Naive thymus-derived CD8-positive, alpha-beta T cell (primary cell): ENCODE measurements around the gene NR1H2. TPM values are rescaled to one million over a fixed set of nuclear protein-coding genes. Genes with fewer than 3 reads are reported as not detected.

Experiments
- ATAC-seq, 2 donors: fragments of 150-1000 bp; cut with Tn5 transposase in 1 of 2; sonication (Bioruptor Pico), chemical (Tn5 transposase) in 1 of 2; 1 replicate in 1 of 2; 2 replicates in 1 of 2; pipeline ENCODE4 v1.10.0; 2021; ENCODE audit warnings: mild to moderate bottlenecking in 2 of 2, moderate library complexity in 2 of 2
- POLR2A ChIA-PET: fragments of 350-600 bp; sonication (Branson Sonifier 250); formaldehyde crosslinking; loops from one replicate; lab custom pipeline; 2021; ENCODE audit warnings: antibody characterized with exemption; lab: Charles Lee
- DNase-seq, 10 donors: peaks; one replicate each; pipeline versions ENCODE4 v3.0.0 to v3.0.0-alpha.2; 2020 to 2022
- H3K27ac Mint-ChIP-seq, 10 donors: one replicate each; pipeline ENCODE4 v1.8.0; 2020 to 2022; ENCODE audit warnings: mild to moderate bottlenecking in 10 of 10, mixed read lengths in 10 of 10, moderate library complexity in 4 of 10, inconsistent platforms in 1 of 10
- H3K27me3 Mint-ChIP-seq, 5 donors: one replicate each; pipeline ENCODE4 v1.8.0; 2021 to 2022; ENCODE audit warnings: mixed read lengths in 5 of 5
- H3K36me3 Mint-ChIP-seq, 3 donors: one replicate each; pipeline ENCODE4 v1.8.0; 2020 to 2022; ENCODE audit warnings: mixed read lengths in 3 of 3, mild to moderate bottlenecking in 2 of 3, inconsistent platforms in 1 of 3
- H3K4me1 Mint-ChIP-seq, 4 donors: one replicate each; pipeline ENCODE4 v1.8.0; 2021 to 2022; ENCODE audit warnings: mixed read lengths in 4 of 4
- H3K4me3 Mint-ChIP-seq, 10 donors: one replicate each; pipeline ENCODE4 v1.8.0; 2020 to 2022; ENCODE audit warnings: mild to moderate bottlenecking in 10 of 10, mixed read lengths in 10 of 10, moderate library complexity in 6 of 10, inconsistent platforms in 1 of 10
- H3K9me3 Mint-ChIP-seq, 9 donors: one replicate each; pipeline ENCODE4 v1.8.0; 2020 to 2022; ENCODE audit warnings: mixed read lengths in 9 of 9, mild to moderate bottlenecking in 3 of 9, inconsistent platforms in 1 of 9, moderate library complexity in 1 of 9
- polyA plus RNA-seq, 3 donors: library from polyadenylated mRNA; unstranded; fragments of 300-500 nt; fragmentation: Illumina TruSeq; gene quantifications; one replicate each; pipeline ENCODE4 v1.2.3, GENCODE V29; 2021
- total RNA-seq, 8 experiments: library from RNA in 2 of 8; stranded (reverse) in 2 of 8; gene quantifications; one replicate each; pipeline ENCODE4 v1.2.3 and lab custom pipeline; 2021 to 2026

The NR1H2 gene
- total and polyA plus RNA-seq, 5 experiments from 2014 or later: 69.6 to 107 (median 100) TPM

DNA sequence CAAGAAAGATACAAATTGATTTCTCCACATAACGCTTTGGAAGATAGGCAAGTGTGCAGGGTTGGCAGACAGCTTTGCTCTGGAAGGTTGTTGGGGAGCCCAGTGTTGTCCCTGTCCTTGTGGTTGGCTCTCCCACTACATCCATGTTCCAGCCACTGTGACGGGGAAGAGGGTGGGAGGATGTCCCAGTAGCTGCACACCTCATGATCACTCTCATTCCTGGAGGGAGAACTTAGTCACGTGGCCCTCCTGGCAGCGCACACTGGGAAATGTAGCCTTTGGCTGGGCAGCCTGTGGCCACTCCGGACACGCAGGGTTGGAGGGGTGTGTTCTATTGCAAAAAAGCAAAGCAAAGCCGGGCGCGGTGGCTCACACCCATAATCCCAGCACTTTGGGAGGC, 17.8 kb downstream of the NR1H2 start:
- Mint-ChIP-seq H3K9me3 (no peaks in the 10 kb centered on the region), H3K36me3 (peaks cover 0 to 23% (median 18%) of the 10 kb centered on the region in 3 donors), H3K4me3 (no peak overlapping the region), H3K27me3 (no peaks in the 10 kb centered on the region), H3K4me1 (peaks cover 0 to 8% (median 6%) of the 10 kb centered on the region in 4 donors), H3K27ac (peak overlapping the region in 1 of 10 donors; percentile 20)
- POLR2A ChIA-PET: no interaction called here
- DNase-seq (no peak), ATAC-seq (no peak)

DNA sequence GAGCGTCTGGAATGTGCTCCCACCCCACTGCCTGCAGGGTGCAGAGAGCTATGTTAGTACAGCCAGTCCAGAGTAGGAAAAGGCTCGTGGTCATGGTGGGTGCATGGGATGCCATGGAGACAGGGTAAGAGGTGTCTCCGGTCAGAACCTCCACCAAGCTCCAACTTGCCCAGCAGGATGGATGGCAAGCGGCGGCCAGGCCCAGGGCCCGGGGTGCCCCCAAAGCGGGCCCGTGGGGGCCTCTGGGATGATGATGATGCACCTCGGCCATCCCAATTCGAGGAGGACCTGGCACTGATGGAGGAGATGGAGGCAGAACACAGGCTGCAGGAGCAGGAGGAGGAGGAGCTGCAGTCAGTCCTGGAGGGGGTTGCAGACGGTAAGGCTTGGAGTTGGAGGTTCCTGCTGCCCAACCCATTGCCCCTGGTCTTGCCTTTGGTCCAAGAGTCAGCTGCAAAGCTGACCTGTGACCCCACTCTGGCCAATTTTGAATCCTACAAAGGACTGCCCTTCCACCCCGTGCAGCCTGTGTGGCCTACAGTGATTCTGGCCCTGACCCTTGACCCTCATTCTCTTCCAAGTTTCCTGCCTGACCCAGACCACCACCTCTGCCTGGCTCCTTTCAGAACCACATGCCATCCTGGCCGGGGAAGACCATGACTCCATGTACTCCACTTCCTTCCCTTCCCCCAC, 22.6 kb downstream of the NR1H2 start:
- peaks cover 0 to 9% (median 5%) of the 10 kb centered on the region in 4 donors for H3K4me1 Mint-ChIP-seq
- no peaks in the 10 kb centered on the region for H3K27me3 Mint-ChIP-seq
- ATAC-seq: no peak
- H3K36me3 Mint-ChIP-seq: peaks cover 0 to 27% (median 4%) of the 10 kb centered on the region in 3 donors
- no peak for DNase-seq
- no peaks in the 10 kb centered on the region for H3K9me3 Mint-ChIP-seq
- H3K4me3 Mint-ChIP-seq: peak overlapping the region in 1 of 10 donors; percentile 3
- POLR2A ChIA-PET: interaction anchor here (0.8 kb wide), 1 partner anchor 13 kb away, joined by 7 read pairs; no protein-coding TSS in a partner anchor
- H3K27ac Mint-ChIP-seq: peak overlapping the region in 4 of 10 donors; percentile 6 to 60 (median 31)

GRCh38 chr19:50399368-50399745, 23.1 kb downstream of the NR1H2 start:
- Mint-ChIP-seq H3K4me3 (no peak overlapping the region), H3K36me3 (peaks cover 0 to 29% (median 4%) of the 10 kb centered on the region in 3 donors), H3K9me3 (no peaks in the 10 kb centered on the region), H3K27me3 (no peaks in the 10 kb centered on the region), H3K27ac (peak overlapping the region in 3 of 10 donors; percentile 6 to 60 (median 35)), H3K4me1 (peaks cover 0 to 9% (median 5%) of the 10 kb centered on the region in 4 donors)
- DNase-seq: no peak
- ATAC-seq: no peak
- POLR2A ChIA-PET: no interaction called here

- ATAC-seq: no peak
- Mint-ChIP-seq H3K9me3 (no peaks in the 10 kb centered on the region), H3K36me3 (peaks cover 0 to 37% (median 5%) of the 10 kb centered on the region in 3 donors)
Observed at GRCh38 chr19:50401605-50402450, 25.6 kb downstream of the NR1H2 start.

DNA sequence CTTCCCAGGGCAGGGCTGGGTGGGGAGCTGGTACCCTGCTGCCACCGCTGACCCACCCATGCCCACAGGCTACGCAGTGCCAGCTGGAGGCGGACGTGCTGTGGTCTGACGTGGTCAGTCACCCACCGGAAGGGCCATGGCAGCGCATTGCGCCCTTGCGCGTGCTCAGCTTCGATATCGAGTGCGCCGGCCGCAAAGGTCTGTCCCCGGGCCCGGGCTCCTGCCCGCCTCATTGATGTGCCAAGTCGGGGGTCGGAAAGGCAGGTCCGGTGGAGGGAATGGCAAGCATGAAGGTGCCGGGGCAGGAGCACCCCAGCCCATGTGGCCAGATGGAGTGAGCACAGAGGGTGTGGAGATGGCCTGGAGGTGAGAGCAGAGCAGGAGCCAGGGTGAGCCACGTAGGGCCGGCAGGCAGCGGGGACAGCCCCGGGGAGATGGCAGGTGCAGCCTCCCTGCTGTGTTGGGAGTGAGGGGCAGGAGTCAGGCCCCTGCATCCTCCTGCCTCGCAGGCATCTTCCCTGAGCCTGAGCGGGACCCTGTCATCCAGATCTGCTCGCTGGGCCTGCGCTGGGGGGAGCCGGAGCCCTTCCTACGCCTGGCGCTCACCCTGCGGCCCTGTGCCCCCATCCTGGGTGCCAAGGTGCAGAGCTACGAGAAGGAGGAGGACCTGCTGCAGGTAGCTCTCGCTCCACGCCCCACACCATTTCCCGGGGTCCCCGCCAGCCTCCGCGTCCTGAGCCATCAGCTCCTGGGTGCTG, 26.5 kb downstream of the NR1H2 start:
- Mint-ChIP-seq H3K4me3 (no peak overlapping the region), H3K27ac (no peak overlapping the region), H3K27me3 (no peaks in the 10 kb centered on the region), H3K4me1 (peaks cover 0 to 8% (median 3%) of the 10 kb centered on the region in 4 donors), H3K36me3 (peaks cover 0 to 38% (median 9%) of the 10 kb centered on the region in 3 donors), H3K9me3 (no peaks in the 10 kb centered on the region)
- DNase-seq: no peak
- no peak for ATAC-seq
- POLR2A ChIA-PET: no interaction called here

More at GRCh38 chr19:50401605-50402450, 25.6 kb downstream of the NR1H2 start:
- Mint-ChIP-seq H3K4me1 (peaks cover 0 to 9% (median 5%) of the 10 kb centered on the region in 4 donors), H3K27me3 (no peaks in the 10 kb centered on the region), H3K4me3 (no peak overlapping the region), H3K27ac (no peak overlapping the region)
- POLR2A ChIA-PET: no interaction called here
- no peak for DNase-seq

DNA sequence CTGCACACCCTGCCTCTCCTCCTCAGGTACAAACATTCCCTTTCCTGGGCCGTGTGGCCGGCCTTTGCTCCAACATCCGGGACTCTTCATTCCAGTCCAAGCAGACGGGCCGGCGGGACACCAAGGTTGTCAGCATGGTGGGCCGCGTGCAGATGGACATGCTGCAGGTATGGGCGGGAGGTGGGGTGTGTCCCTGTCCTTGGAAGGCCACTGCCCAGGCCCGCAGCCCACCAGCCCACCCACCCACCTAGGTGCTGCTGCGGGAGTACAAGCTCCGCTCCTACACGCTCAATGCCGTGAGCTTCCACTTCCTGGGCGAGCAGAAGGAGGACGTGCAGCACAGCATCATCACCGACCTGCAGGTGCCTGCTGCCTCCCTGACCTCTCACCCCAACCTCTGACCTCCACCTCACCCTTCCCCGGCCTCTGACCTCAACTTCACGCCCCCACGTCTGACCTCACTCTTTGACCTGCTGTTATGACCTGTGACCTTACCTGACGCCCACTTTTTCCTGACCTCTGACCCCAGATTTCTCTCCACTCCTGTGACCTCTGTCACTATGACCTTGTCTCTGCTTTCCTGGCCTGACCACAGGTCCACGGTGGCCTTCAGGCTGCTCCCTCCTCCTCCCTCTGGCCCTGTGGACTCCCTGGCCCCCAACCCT, 30.0 kb downstream of the NR1H2 start:
- POLR2A ChIA-PET: no interaction called here
- ATAC-seq (no peak), DNase-seq (no peak)
- no peak overlapping the region for H3K4me3 Mint-ChIP-seq
- no peak overlapping the region for H3K27ac Mint-ChIP-seq
- peaks cover 0 to 2% (median 0%) of the 10 kb centered on the region in 4 donors for H3K4me1 Mint-ChIP-seq
- H3K9me3 Mint-ChIP-seq: no peaks in the 10 kb centered on the region
- peaks cover 0 to 31% (median 7%) of the 10 kb centered on the region in 3 donors for H3K36me3 Mint-ChIP-seq
- no peaks in the 10 kb centered on the region for H3K27me3 Mint-ChIP-seq

GRCh38 chr19:50406829-50407228, 30.6 kb downstream of the NR1H2 start:
- Mint-ChIP-seq H3K4me1 (peaks cover 0 to 2% (median 0%) of the 10 kb centered on the region in 4 donors), H3K36me3 (peaks cover 0 to 31% (median 7%) of the 10 kb centered on the region in 3 donors), H3K27me3 (no peaks in the 10 kb centered on the region), H3K4me3 (no peak overlapping the region), H3K27ac (no peak overlapping the region), H3K9me3 (no peaks in the 10 kb centered on the region)
- POLR2A ChIA-PET: no interaction called here
- DNase-seq (no peak), ATAC-seq (no peak)

DNA sequence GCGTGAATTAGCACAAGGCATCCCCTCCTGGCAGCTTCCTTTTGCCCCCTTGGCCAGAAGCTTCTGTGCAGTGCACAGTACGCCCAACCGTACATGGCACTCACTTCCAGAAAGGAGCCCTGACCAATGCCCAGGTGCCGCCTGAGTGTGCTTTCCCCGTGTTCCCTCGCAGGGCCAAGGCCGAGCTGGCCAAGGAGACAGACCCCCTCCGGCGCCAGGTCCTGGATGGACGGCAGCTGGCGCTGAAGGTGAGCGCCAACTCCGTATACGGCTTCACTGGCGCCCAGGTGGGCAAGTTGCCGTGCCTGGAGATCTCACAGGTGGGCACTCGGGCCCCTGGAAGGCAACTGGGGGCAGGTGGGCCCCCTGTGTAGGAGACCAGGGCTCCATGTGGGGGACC, 33.1 kb downstream of the NR1H2 start:
- H3K27me3 Mint-ChIP-seq: no peaks in the 10 kb centered on the region
- ATAC-seq (no peak), DNase-seq (no peak)
- no peaks in the 10 kb centered on the region for H3K9me3 Mint-ChIP-seq
- POLR2A ChIA-PET: interaction anchor here (0.6 kb wide), 1 partner anchor 53 kb away, joined by 3 read pairs; no protein-coding TSS in a partner anchor
- H3K4me3 Mint-ChIP-seq: no peak overlapping the region
- peaks cover 0 to 19% (median 7%) of the 10 kb centered on the region in 3 donors for H3K36me3 Mint-ChIP-seq
- peaks cover 0 to 2% (median under 1%) of the 10 kb centered on the region in 4 donors for H3K4me1 Mint-ChIP-seq
- H3K27ac Mint-ChIP-seq: no peak overlapping the region

- POLR2A ChIA-PET: no interaction called here
- H3K4me1 Mint-ChIP-seq: peaks cover 0 to 4% (median 2%) of the 10 kb centered on the region in 4 donors
Observed at GRCh38 chr19:50410109-50410508, 33.9 kb downstream of the NR1H2 start.

DNA sequence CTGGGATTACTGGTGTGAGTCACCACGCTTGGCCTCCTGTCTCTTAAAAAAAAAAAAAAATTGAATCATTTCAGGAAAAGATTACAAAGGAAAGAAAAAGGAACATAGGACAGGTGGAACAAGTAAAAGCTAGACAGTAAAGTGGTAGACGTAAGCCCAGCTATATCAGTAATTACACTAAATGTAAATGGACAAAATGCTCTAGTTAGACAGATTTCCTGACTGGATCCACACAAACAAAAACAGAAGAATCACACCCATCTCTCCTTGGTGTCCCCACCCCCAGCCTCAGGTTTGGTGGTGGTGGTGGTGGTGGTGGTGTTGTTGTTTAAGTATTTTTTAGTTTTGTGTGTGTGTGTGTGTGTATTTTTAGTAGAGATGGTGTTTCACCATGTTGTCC, 36.2 kb downstream of the NR1H2 start:
- Mint-ChIP-seq H3K9me3 (no peaks in the 10 kb centered on the region), H3K4me1 (peaks cover 0 to 8% (median 3%) of the 10 kb centered on the region in 4 donors), H3K36me3 (peaks cover 0 to 3% (median 0%) of the 10 kb centered on the region in 3 donors), H3K4me3 (no peak overlapping the region), H3K27ac (peak overlapping the region in 2 of 10 donors; percentile 47 to 59), H3K27me3 (no peaks in the 10 kb centered on the region)
- DNase-seq (no peak), ATAC-seq (no peak)
- POLR2A ChIA-PET: interaction anchor here (0.6 to 1.1 kb wide), 2 partner anchors 14 to 28 kb away, joined by 3 to 7 read pairs; no protein-coding TSS in a partner anchor

More at GRCh38 chr19:50410109-50410508, 33.9 kb downstream of the NR1H2 start:
- no peaks in the 10 kb centered on the region for H3K27me3 Mint-ChIP-seq
- no peak overlapping the region for H3K4me3 Mint-ChIP-seq
- no peak for DNase-seq
- no peak overlapping the region for H3K27ac Mint-ChIP-seq
- H3K9me3 Mint-ChIP-seq: no peaks in the 10 kb centered on the region
- ATAC-seq: no peak
- peaks cover 0 to 13% (median 7%) of the 10 kb centered on the region in 3 donors for H3K36me3 Mint-ChIP-seq

- ATAC-seq (no peak), DNase-seq (no peak)
- Mint-ChIP-seq H3K27me3 (no peaks in the 10 kb centered on the region), H3K27ac (no peak overlapping the region), H3K9me3 (no peaks in the 10 kb centered on the region), H3K4me3 (no peak overlapping the region), H3K4me1 (peaks cover 0 to 8% (median 3%) of the 10 kb centered on the region in 4 donors), H3K36me3 (peaks cover 0 to 3% (median 0%) of the 10 kb centered on the region in 3 donors)
- POLR2A ChIA-PET: no interaction called here
Observed at GRCh38 chr19:50413096-50413495, 36.8 kb downstream of the NR1H2 start.
